ENCODE data around the gene POLD1.
"Not testable (repeated sequence)": the region's sequence is repeated elsewhere in the genome, so short reads cannot be mapped to it uniquely, and the experiment has no call there.

The POLD1 gene

DNA sequence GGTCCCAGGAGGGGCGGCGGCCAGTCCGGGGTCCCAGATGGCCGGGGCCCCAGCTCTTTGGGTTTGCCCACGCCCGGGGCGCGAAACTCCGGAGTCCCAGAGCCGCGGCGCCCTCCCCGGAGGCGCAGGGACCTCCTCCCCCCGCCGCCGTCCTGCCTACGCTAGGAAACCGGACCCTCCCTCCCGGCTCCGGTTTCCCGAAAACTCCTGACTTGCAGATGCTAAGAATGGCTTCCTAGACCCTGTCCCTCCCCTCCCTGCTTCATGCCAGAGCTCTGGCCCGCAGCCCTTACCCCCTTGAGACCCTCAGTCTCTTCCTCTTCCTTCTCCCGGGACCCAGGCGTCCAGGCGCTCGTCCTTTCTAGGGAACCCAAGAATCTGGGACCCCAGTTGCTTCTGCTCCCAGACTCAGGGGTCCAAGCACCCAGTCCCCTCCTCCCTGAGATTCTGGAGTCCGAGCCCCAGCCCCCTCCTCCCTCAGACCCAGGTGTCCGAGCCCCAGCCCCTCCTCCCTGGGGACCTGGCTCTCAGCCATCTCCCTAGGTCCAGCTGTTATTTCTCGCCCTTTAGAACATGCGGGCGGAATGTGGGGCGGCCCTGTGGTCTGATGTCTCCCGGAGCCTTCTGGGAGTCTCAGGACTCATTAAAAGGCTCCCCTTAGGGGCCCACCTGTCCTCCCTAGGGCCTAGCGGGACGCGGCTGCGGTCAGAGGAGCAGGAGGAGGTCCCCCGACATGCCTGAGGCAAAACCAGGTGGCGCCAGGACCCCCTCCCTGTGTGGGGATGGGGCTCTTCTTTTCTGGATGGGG lies 48.3 kb downstream of the POLD1 start, which contains the start of gene MYBPC2:
Gene MYBPC2, plus strand, starts transcription at position 672 of the 808 bp plus-strand sequence. Its CDS starts 62 bp downstream, at position 734.
- H3K4me1 Mint-ChIP-seq, result peaks cover 17% of the 10 kb centered on the region
- peak within 1 kb of the TSS; percentile 90 for H3K4me3 Mint-ChIP-seq
- H3K27me3 Mint-ChIP-seq, result peaks cover 4% of the 10 kb centered on the region
- no peaks in the 10 kb centered on the region for H3K9me3 Mint-ChIP-seq
- H3K27ac Mint-ChIP-seq, result peak within 1 kb of the TSS; percentile 89
- H3K36me3 Mint-ChIP-seq, result no peaks in the 10 kb centered on the region

GRCh38 chr19:50433201-50434180 lies 49.3 kb downstream of the POLD1 start:
- Mint-ChIP-seq H3K27me3 (peaks cover 4% of the 10 kb centered on the region), H3K9me3 (no peaks in the 10 kb centered on the region), H3K36me3 (no peaks in the 10 kb centered on the region), H3K4me1 (peaks cover 17% of the 10 kb centered on the region), H3K4me3 (peak overlapping the region; percentile 78), H3K27ac (peak overlapping the region; percentile 47)

GRCh38 chr19:50434525-50434924 lies 50.4 kb downstream of the POLD1 start:
- H3K27ac Mint-ChIP-seq, result no peak overlapping the region
- H3K4me3 Mint-ChIP-seq, result no peak overlapping the region
- H3K9me3 Mint-ChIP-seq, result no peaks in the 10 kb centered on the region
- peaks cover 4% of the 10 kb centered on the region for H3K27me3 Mint-ChIP-seq
- peaks cover 12% of the 10 kb centered on the region for H3K4me1 Mint-ChIP-seq
- no peaks in the 10 kb centered on the region for H3K36me3 Mint-ChIP-seq

DNA sequence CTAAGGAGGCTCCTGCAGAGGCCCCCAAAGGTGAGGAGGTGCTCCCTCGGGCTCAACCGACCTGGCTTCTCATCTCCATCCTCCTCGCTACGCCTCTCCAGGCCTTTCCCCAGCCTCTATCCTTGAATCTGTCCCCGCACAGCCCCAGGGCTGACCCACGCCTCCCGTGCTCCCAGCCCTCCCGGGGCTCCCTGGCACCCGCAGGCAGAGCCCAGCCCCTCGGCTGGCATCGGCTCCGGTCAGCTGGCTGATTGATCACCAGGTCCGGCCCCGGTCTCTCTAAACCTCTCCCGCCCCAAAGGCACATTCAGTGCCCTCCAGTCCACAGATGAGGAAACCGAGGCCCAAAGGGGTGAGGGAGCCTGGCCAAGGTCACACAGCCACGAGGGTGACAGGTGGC lies 51.1 kb downstream of the POLD1 start:
- Mint-ChIP-seq H3K4me1 (peaks cover 12% of the 10 kb centered on the region), H3K27ac (no peak overlapping the region), H3K36me3 (no peaks in the 10 kb centered on the region), H3K4me3 (no peak overlapping the region), H3K27me3 (peaks cover 4% of the 10 kb centered on the region), H3K9me3 (no peaks in the 10 kb centered on the region)

DNA sequence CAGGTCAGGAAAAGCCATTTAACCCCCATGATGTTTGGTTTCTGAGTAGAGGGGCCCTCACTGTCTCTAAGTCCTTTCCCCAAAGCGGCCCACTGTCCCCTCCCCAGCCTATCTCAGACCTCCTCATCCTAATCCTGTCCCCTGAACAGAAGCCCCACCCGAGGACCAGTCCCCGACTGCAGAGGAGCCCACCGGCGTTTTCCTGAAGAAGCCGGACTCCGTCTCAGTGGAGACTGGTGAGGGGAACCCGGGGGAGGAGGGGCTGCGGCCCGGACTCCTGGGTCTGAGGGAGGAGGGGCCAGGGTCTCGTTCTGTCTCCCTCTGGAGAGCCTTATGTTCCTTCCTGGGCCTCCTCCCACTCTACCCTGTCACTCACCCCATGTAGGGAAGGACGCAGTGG lies 51.5 kb downstream of the POLD1 start:
- no peaks in the 10 kb centered on the region for H3K9me3 Mint-ChIP-seq
- no peaks in the 10 kb centered on the region for H3K36me3 Mint-ChIP-seq
- H3K27me3 Mint-ChIP-seq, result peaks cover 4% of the 10 kb centered on the region
- no peak overlapping the region for H3K27ac Mint-ChIP-seq
- no peak overlapping the region for H3K4me3 Mint-ChIP-seq
- peaks cover 11% of the 10 kb centered on the region for H3K4me1 Mint-ChIP-seq

- Mint-ChIP-seq H3K4me3 (no peak overlapping the region), H3K9me3 (no peaks in the 10 kb centered on the region), H3K27ac (no peak overlapping the region), H3K36me3 (no peaks in the 10 kb centered on the region), H3K4me1 (no peaks in the 10 kb centered on the region), H3K27me3 (peaks cover 3% of the 10 kb centered on the region)
These were observed 53.8 kb downstream of the POLD1 start for GRCh38 chr19:50437862-50438449.

DNA sequence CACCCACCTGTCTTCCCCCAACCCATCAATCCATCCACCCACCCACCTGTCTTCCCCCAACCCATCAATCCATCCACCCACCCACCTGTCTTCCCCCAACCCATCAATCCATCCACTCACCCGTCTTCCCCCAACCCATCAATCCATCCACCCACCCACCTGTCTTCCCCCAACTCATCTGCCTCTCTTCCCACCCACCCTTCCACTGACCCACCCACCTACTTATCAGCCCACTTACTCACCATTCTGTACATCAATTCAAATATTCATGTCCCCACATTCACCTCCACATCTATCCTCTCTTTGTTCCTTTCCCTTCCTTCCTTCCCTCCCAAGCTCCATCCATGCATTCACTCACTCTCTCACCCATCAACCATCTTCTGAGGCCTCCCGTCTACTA lies 55.0 kb downstream of the POLD1 start:
- not testable (repeated sequence) for H3K9me3 Mint-ChIP-seq, H3K27ac Mint-ChIP-seq, H3K4me3 Mint-ChIP-seq, H3K36me3 Mint-ChIP-seq, H3K27me3 Mint-ChIP-seq, H3K4me1 Mint-ChIP-seq

DNA sequence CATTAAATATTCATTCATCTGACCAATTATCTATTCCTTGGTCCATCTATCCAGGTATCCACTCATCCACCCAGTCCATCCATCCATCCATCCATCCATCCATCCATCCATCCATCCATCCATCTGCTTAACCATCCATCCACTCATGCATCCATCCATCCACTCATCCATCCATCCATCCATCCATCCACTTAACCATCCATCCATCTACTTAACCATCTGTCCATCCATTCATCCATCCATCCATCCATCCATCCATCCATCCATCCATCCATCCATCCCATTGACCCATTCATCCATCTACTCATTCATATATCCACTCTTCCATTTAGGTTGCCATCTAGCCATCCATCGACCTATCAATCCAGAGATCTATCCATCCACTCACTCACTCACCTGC lies 59.9 kb downstream of the POLD1 start:
- Mint-ChIP-seq H3K36me3 (no peaks in the 10 kb centered on the region), H3K27ac (peak overlapping the region; percentile 2), H3K27me3 (no peaks in the 10 kb centered on the region), H3K9me3 (no peaks in the 10 kb centered on the region), H3K4me3 (no peak overlapping the region), H3K4me1 (no peaks in the 10 kb centered on the region)

- H3K4me3 Mint-ChIP-seq, result no peak overlapping the region
- no peak overlapping the region for H3K27ac Mint-ChIP-seq
These were observed 62.9 kb downstream of the POLD1 start for GRCh38 chr19:50447053-50447452.

GRCh38 chr19:50447750-50448149 lies 63.6 kb downstream of the POLD1 start:
- H3K27ac Mint-ChIP-seq, result no peak overlapping the region
- H3K27me3 Mint-ChIP-seq, result no peaks in the 10 kb centered on the region
- no peak overlapping the region for H3K4me3 Mint-ChIP-seq
- H3K36me3 Mint-ChIP-seq, result no peaks in the 10 kb centered on the region
- no peaks in the 10 kb centered on the region for H3K4me1 Mint-ChIP-seq
- H3K9me3 Mint-ChIP-seq, result no peaks in the 10 kb centered on the region

More at GRCh38 chr19:50447053-50447452, 62.9 kb downstream of the POLD1 start:
- H3K9me3 Mint-ChIP-seq, result no peaks in the 10 kb centered on the region
- no peaks in the 10 kb centered on the region for H3K36me3 Mint-ChIP-seq
- no peaks in the 10 kb centered on the region for H3K27me3 Mint-ChIP-seq
- H3K4me1 Mint-ChIP-seq, result no peaks in the 10 kb centered on the region

- Mint-ChIP-seq H3K4me1 (no peaks in the 10 kb centered on the region), H3K27me3 (no peaks in the 10 kb centered on the region), H3K9me3 (no peaks in the 10 kb centered on the region), H3K36me3 (no peaks in the 10 kb centered on the region), H3K27ac (no peak overlapping the region), H3K4me3 (no peak overlapping the region)
These were observed 65.2 kb downstream of the POLD1 start for GRCh38 chr19:50449236-50449899.

- Mint-ChIP-seq H3K36me3 (no peaks in the 10 kb centered on the region), H3K4me3 (no peak overlapping the region), H3K27me3 (no peaks in the 10 kb centered on the region), H3K4me1 (no peaks in the 10 kb centered on the region), H3K9me3 (no peaks in the 10 kb centered on the region), H3K27ac (no peak overlapping the region)
These were observed 66.4 kb downstream of the POLD1 start for GRCh38 chr19:50450369-50451222.

DNA sequence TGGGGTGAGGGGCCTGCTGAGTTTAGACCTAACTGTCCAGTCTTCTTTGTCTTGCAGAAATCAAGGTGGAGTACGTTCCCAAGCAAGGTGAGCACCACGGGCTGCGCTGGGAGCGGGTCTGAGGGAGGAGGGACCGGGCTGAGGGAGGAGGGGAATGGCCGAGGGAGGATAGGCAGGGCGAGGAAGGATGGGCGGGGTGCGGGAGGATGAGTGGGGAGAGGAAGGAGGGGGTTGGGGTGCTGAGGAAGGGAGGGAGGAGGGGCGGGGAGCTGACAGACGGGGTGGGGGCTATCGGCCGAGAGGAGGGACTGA lies 67.0 kb downstream of the POLD1 start:
- H3K36me3 Mint-ChIP-seq, result no peaks in the 10 kb centered on the region
- H3K4me3 Mint-ChIP-seq, result no peak overlapping the region
- H3K27me3 Mint-ChIP-seq, result no peaks in the 10 kb centered on the region
- H3K4me1 Mint-ChIP-seq, result no peaks in the 10 kb centered on the region
- H3K27ac Mint-ChIP-seq, result no peak overlapping the region
- H3K9me3 Mint-ChIP-seq, result no peaks in the 10 kb centered on the region

DNA sequence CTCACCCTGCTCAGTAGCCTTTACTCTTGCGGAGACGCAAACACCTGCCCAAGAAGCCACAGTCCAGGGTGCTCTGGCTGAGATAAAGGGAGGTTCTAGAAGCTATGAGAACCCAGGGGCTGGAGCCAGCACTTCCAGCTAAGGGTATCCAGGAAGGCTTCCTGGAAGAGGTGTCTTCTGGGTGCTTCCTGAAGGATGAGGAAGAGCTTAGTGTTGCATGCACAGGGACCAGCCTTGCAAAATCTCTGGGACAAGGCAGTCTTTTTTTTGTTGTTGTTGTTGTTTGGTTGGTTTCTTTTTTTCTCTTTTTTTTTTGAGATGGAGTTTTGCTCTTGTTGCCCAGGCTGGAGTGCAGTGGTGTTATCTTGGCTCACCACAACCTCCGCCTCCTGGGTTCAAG lies 69.1 kb downstream of the POLD1 start:
- H3K27me3 Mint-ChIP-seq, result peaks cover 7% of the 10 kb centered on the region
- H3K9me3 Mint-ChIP-seq, result no peaks in the 10 kb centered on the region
- H3K36me3 Mint-ChIP-seq, result no peaks in the 10 kb centered on the region
- no peak overlapping the region for H3K27ac Mint-ChIP-seq
- no peak overlapping the region for H3K4me3 Mint-ChIP-seq
- H3K4me1 Mint-ChIP-seq, result no peaks in the 10 kb centered on the region

GRCh38 chr19:50455992-50456391 lies 71.8 kb downstream of the POLD1 start:
- Mint-ChIP-seq H3K9me3 (no peaks in the 10 kb centered on the region), H3K27ac (no peak overlapping the region), H3K27me3 (peaks cover 13% of the 10 kb centered on the region), H3K4me3 (no peak overlapping the region), H3K4me1 (peaks cover 7% of the 10 kb centered on the region), H3K36me3 (no peaks in the 10 kb centered on the region)

Data from activated naive CD4-positive, alpha-beta T cell treated with anti-CD3 and anti-CD28 coated beads, Interleukin-2, amount 50 U/mL, for 24 hours (primary cell).